BJ (cell line): ENCODE data around the gene TMED5. TPM values are rescaled to one million over a fixed set of nuclear protein-coding genes. Genes with fewer than 3 reads are reported as not detected.

Source experiments
- CTCF ChIA-PET: fragments of 350-600 bp; formaldehyde crosslinking; extraction: SDS; loops from one replicate; lab custom pipeline; 2021; ENCODE audit warnings: antibody characterized with exemption, inconsistent platforms; lab: Yijun Ruan, JAX
- POLR2A ChIA-PET: fragments of 300-600 bp; sonication (Branson Sonifier 250); formaldehyde crosslinking; extraction: SDS; loops from one replicate; lab custom pipeline; 2021; ENCODE audit warnings: antibody characterized with exemption; lab: Charles Lee
- DNase-seq: peaks from one replicate; pipeline ENCODE4 v3.0.0-alpha.2; 2011; ENCODE audit warnings: low read depth
- H3K27me3 ChIP-seq: 2 replicates; pipeline ENCODE4 v1.6.0; 2011; ENCODE audit warnings: low read length; ENCODE audit not compliant: control insufficient read depth, insufficient read depth
- H3K36me3 ChIP-seq: 2 replicates; pipeline ENCODE4 v1.5.1; 2011; ENCODE audit warnings: low read length; ENCODE audit not compliant: control insufficient read depth, insufficient read depth
- H3K4me3 ChIP-seq: 2 replicates; pipeline ENCODE4 v1.5.1; 2011; ENCODE audit warnings: low read depth, mild to moderate bottlenecking, control low read depth, low read length
- CTCF ChIP-seq: IDR thresholded peaks from 2 replicates; pipeline ENCODE4 v1.5.1; 2011; ENCODE audit warnings: low read depth, mild to moderate bottlenecking, control low read depth, inconsistent platforms, low read length, moderate library complexity; ENCODE audit not compliant: insufficient read depth
- polyA plus RNA-seq: library from polyadenylated mRNA; depleted of rRNA; stranded (reverse); fragments of >200 nt; gene quantifications from 2 replicates; pipeline ENCODE4 v1.2.3, GENCODE V29; 2011

TMED5 gene
- polyA plus RNA-seq, 1 experiment: 25.0 TPM

GRCh38 chr1:93215322-93215721 lies 35.1 kb upstream of the TMED5 start:
- DNase-seq: no peak
- no peaks in the 10 kb centered on the region for H3K27me3 ChIP-seq
- no peaks in the 10 kb centered on the region for H3K36me3 ChIP-seq
- no peak overlapping the region for H3K4me3 ChIP-seq
- CTCF ChIA-PET: no interaction called here
- POLR2A ChIA-PET: no interaction called here
- no peak for TF ChIP-seq CTCF

GRCh38 chr1:93207211-93207610 lies 27.0 kb upstream of the TMED5 start:
- POLR2A ChIA-PET: no interaction called here
- TF ChIP-seq CTCF: no peak
- CTCF ChIA-PET: interaction anchor here (0.6 kb wide), 1 partner anchor 106 kb away, joined by 3 read pairs; no protein-coding TSS in a partner anchor
- Histone ChIP-seq H3K27me3 (no peaks in the 10 kb centered on the region), H3K4me3 (no peak overlapping the region), H3K36me3 (no peaks in the 10 kb centered on the region)
- DNase-seq: no peak

GRCh38 chr1:93206567-93206954 lies 26.3 kb upstream of the TMED5 start:
- TF ChIP-seq CTCF: no peak
- CTCF ChIA-PET: interaction anchor here (0.6 kb wide), 1 partner anchor 106 kb away, joined by 3 read pairs; no protein-coding TSS in a partner anchor
- Histone ChIP-seq H3K4me3 (no peak overlapping the region), H3K27me3 (no peaks in the 10 kb centered on the region), H3K36me3 (no peaks in the 10 kb centered on the region)
- DNase-seq: no peak
- POLR2A ChIA-PET: no interaction called here

- no peak for DNase-seq
- no peaks in the 10 kb centered on the region for H3K27me3 ChIP-seq
- ChIA-PET CTCF (no interaction called here), POLR2A (no interaction called here)
- no peak for TF ChIP-seq CTCF
- no peaks in the 10 kb centered on the region for H3K36me3 ChIP-seq
- no peak overlapping the region for H3K4me3 ChIP-seq
Measured at GRCh38 chr1:93205892-93206566, 25.8 kb upstream of the TMED5 start.

- Histone ChIP-seq H3K27me3 (no peaks in the 10 kb centered on the region), H3K36me3 (no peaks in the 10 kb centered on the region), H3K4me3 (no peak overlapping the region)
- DNase-seq: no peak
- no peak for TF ChIP-seq CTCF
- ChIA-PET POLR2A (no interaction called here), CTCF (no interaction called here)
Measured at GRCh38 chr1:93200714-93201113, 20.5 kb upstream of the TMED5 start.
